Immature natural killer cell (primary cell): ENCODE data around the gene BCLAF1. TPM values are rescaled to one million over a fixed set of nuclear protein-coding genes. Genes with fewer than 3 reads are reported as not detected.
A peak's percentile ranks its signal among the peaks of the same experiment; 100 is the strongest.

Source experiments
- DNase-seq, 3 donors: peaks; one replicate each; pipeline ENCODE4 v3.0.0; 2022; ENCODE audit warnings: mixed read lengths in 1 of 3
- H3K27ac Mint-ChIP-seq, 6 donors: one replicate each; pipeline ENCODE4 v1.8.0; 2020; ENCODE audit warnings: mixed read lengths in 6 of 6, mild to moderate bottlenecking in 5 of 6, inconsistent platforms in 4 of 6, moderate library complexity in 3 of 6
- H3K27me3 Mint-ChIP-seq, 3 donors: one replicate each; pipeline ENCODE4 v1.8.0; 2020 to 2021; ENCODE audit warnings: low read depth in 3 of 3, mild to moderate bottlenecking in 3 of 3, mixed read lengths in 3 of 3, moderate library complexity in 3 of 3, inconsistent platforms in 1 of 3
- H3K36me3 Mint-ChIP-seq, 3 donors: one replicate each; pipeline ENCODE4 v1.8.0; 2020; ENCODE audit warnings: mixed read lengths in 3 of 3, inconsistent platforms in 2 of 3, mild to moderate bottlenecking in 2 of 3
- H3K4me1 Mint-ChIP-seq, 2 donors: one replicate each; pipeline ENCODE4 v1.8.0; 2020; ENCODE audit warnings: inconsistent platforms in 2 of 2, mild to moderate bottlenecking in 2 of 2, mixed read lengths in 2 of 2, moderate library complexity in 1 of 2
- H3K4me3 Mint-ChIP-seq, 5 donors: one replicate each; pipeline ENCODE4 v1.8.0; 2020; ENCODE audit warnings: mild to moderate bottlenecking in 5 of 5, mixed read lengths in 5 of 5, inconsistent platforms in 3 of 5, moderate library complexity in 3 of 5
- H3K9me3 Mint-ChIP-seq, 6 donors: one replicate each; pipeline ENCODE4 v1.8.0; 2020; ENCODE audit warnings: mild to moderate bottlenecking in 6 of 6, mixed read lengths in 6 of 6, inconsistent platforms in 4 of 6, moderate library complexity in 3 of 6
- polyA plus RNA-seq, 3 donors: library from polyadenylated mRNA; unstranded; fragments of 300-500 nt; fragmentation: Illumina TruSeq; gene quantifications; one replicate each; pipeline ENCODE4 v1.2.3, GENCODE V29; 2021

The BCLAF1 gene
- polyA plus RNA-seq, 3 donors from 2014 or later, result 69.9 to 113 (median 81.5) TPM

DNA sequence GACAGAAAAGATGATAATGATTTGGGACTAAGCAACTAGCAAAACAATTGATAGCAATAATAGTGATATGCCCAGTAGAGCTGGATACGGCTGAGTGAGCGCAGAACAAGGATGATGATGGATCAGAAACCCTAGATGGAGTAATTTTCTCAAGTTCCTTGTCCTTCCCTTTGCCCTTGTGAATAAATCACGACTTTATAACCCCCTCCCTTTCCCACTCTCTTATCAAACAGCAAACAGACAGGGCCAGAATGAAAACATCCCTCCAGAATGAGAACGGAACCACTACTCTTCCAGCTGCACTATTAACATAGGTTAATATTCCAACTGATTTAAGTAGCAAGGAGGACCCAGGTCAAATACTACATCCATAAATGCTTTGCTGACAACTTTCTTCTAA lies 38.3 kb downstream of the BCLAF1 start:
- H3K4me1 Mint-ChIP-seq, result peaks cover 26 to 37% of the 10 kb centered on the region in 2 donors

DNA sequence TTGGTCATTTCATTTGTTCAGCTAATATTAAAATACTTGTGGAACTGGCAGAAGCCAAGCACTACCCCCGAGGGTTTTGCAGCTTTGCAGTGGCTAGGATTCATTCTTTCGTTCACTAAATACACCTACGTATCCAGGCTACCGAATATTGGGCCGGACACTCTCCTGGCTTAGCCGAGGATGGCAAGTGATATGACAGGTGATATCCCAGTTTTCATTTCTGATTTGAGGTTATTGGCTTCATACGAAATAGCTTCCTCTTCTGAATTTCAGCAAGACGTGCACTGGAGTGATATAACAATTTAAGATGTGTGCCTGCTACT lies 39.0 kb downstream of the BCLAF1 start:
- Mint-ChIP-seq H3K36me3 (peaks cover 0 to 4% (median 0%) of the 10 kb centered on the region in 3 donors), H3K27me3 (peaks cover 5 to 14% (median 13%) of the 10 kb centered on the region in 3 donors), H3K9me3 (no peaks in the 10 kb centered on the region), H3K4me3 (peak overlapping the region; percentile 93 to 99 (median 96)), H3K4me1 (peaks cover 26 to 37% of the 10 kb centered on the region in 2 donors), H3K27ac (peak overlapping the region in 5 of 6 donors; percentile 53 to 88 (median 73))
- DNase-seq, result no peak

More for the DNA sequence above, 38.3 kb downstream of the BCLAF1 start:
- no peaks in the 10 kb centered on the region for H3K9me3 Mint-ChIP-seq
- DNase-seq, result no peak
- H3K4me3 Mint-ChIP-seq, result peak overlapping the region; percentile 93 to 99 (median 96)
- peak overlapping the region in 4 of 6 donors; percentile 31 to 73 (median 48) for H3K27ac Mint-ChIP-seq
- peaks cover 5 to 14% (median 13%) of the 10 kb centered on the region in 3 donors for H3K27me3 Mint-ChIP-seq
- H3K36me3 Mint-ChIP-seq, result peaks cover 0 to 4% (median 0%) of the 10 kb centered on the region in 3 donors

DNA sequence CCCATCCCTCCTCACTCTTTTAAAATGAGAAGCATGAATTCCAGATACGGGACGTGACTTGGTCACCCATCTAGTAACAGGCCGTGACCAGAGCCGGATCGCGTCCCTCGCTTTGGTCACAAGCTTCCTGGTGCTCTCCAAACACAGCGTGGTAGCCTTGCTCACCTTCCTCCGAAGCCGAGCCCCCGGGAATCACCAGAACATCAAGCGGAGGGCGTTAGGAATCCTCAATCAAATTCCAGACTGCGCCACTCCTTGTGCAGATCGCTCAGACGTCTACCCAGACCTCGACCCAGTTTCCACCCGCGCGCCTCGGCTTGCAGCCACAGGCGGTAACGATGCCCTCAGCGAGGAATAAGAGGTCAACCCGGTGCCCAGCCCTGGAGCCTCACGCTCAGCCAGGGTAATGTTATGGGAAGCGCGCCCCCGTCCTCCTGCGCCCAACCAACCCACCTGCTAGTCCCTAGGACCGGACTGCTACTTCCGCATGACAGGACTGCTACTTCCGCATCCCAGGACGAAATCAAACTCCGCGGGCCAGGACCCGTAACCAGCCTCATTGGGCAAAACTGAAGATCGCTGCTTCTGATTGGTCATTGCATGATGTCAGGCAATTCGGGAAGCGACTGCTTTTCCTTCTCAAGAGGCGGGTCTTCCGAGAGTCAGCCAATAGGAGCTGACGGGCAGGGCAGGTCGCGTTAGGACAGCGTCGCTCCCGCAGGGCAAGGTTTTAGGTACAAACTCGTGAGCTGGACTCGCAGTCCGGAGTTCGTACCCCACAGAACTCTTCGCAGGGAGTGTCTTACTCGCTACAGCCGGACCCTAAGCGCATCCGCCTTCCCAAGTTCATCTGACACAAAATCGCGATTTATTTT lies 39.6 kb downstream of the BCLAF1 start, which contains the start of gene MTFR2:
TSS of gene MTFR2 (minus strand) at position 501 of the 875 bp plus-strand sequence. CDS start 1,212 bp downstream, outside the sequence.
- H3K27ac Mint-ChIP-seq, result peak within 1 kb of the TSS; percentile 40 to 88 (median 78)
- peaks cover 0 to 4% (median 0%) of the 10 kb centered on the region in 3 donors for H3K36me3 Mint-ChIP-seq
- peaks cover 26 to 37% of the 10 kb centered on the region in 2 donors for H3K4me1 Mint-ChIP-seq
- peak within 1 kb of the TSS; percentile 93 to 99 (median 96) for H3K4me3 Mint-ChIP-seq
- peaks cover 5 to 14% (median 10%) of the 10 kb centered on the region in 3 donors for H3K27me3 Mint-ChIP-seq
- DNase-seq, result peak; percentile 96 to 97 (median 96)
- no peaks in the 10 kb centered on the region for H3K9me3 Mint-ChIP-seq

DNA sequence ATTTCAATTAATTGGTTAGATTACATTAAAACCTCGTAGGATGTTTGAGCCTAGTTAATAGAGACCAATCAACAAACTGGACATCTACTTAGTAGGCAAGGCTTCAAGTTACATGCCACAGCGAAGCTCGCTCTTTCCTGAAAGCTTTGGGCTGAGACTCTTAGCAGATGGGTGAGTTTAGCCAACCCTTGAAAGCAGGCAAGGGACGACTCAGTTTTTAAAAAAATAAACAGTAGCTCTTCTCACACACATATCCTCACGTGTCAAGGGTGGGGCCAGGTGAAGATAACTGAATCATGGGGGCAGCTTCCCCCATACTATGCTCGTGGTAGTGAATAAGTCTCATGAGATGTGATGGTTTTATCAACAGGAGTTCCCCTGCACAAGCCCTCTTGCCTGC lies 40.3 kb downstream of the BCLAF1 start:
- no peak for DNase-seq
- Mint-ChIP-seq H3K27ac (peak overlapping the region in 1 of 6 donors; percentile 73), H3K9me3 (no peaks in the 10 kb centered on the region), H3K4me1 (peaks cover 26 to 37% of the 10 kb centered on the region in 2 donors), H3K4me3 (peak overlapping the region; percentile 93 to 99 (median 96)), H3K36me3 (peaks cover 0 to 4% (median 0%) of the 10 kb centered on the region in 3 donors), H3K27me3 (peaks cover 5 to 14% (median 10%) of the 10 kb centered on the region in 3 donors)

DNA sequence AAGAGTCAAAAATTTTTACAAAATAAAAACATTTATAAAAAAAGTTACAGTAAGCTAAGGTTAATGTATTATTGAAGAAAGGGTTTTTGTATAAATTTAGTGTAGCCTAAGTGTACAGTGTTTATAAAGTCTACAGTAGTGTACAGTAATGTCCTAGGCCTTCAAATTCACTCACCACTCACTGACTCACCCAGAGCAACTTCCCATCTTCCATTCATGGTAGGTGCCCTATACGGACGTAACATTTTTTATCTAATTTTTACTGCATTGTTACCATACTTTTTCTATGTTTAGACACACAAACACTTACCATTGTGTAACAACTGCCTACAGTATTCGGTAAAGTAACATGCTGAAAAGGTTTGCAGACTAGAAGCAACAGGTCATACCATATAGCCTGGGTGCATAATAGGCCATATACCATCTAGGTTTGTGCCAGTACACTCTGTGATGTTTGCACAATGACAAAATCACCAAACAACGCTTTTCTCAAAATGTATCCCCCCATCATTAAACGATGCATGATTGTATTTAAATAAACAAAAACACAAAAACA lies 45.5 kb downstream of the BCLAF1 start:
- Mint-ChIP-seq H3K27me3 (no peaks in the 10 kb centered on the region), H3K4me3 (no peak overlapping the region), H3K9me3 (no peaks in the 10 kb centered on the region), H3K27ac (no peak overlapping the region), H3K4me1 (peaks cover 2 to 6% of the 10 kb centered on the region in 2 donors), H3K36me3 (peaks cover 0 to 10% (median 7%) of the 10 kb centered on the region in 3 donors)
- DNase-seq, result no peak

DNA sequence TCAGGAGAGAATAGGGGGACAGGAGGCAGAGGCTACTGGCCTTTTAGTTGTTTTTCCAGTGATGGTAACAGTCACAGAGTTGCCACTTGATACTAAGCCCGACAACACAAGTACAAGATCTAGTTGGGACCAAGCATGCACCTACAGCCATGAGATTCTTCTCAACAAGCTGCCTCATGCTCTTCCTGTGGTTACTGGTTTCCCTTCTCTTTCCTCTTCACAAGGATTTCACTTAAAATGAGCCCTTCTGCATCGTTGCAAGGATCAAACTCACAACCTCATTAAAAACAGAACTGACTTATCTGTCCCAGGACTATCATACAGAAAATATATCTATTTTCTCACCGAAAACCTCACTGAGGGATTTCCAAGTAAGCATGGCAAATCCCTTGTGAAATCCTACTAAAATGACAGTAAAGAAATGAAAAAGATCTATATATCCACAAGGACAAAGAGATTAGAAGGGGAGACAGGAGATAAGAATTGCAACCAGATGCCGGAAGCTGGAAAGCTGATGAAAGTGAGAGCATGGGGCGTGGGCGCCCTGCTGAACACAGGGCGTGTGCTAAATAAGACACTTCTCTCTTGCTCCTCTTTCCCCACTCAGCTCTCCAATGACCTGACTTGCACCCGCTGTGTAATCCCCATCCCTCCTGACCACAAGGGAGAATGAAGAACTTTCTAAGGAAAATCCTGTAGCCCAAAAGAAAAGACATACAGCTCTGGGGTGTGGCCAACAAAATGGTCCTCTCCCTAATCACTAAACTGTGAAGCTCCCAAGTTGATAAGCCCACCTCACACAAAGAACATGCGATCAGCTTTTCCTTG lies 53.0 kb downstream of the BCLAF1 start:
- peaks cover 0 to 11% (median 8%) of the 10 kb centered on the region in 3 donors for H3K36me3 Mint-ChIP-seq
- H3K4me1 Mint-ChIP-seq, result no peaks in the 10 kb centered on the region
- no peak overlapping the region for H3K27ac Mint-ChIP-seq
- no peak overlapping the region for H3K4me3 Mint-ChIP-seq
- no peaks in the 10 kb centered on the region for H3K9me3 Mint-ChIP-seq
- H3K27me3 Mint-ChIP-seq, result peaks cover 0 to 2% (median 1%) of the 10 kb centered on the region in 3 donors
- DNase-seq, result no peak

DNA sequence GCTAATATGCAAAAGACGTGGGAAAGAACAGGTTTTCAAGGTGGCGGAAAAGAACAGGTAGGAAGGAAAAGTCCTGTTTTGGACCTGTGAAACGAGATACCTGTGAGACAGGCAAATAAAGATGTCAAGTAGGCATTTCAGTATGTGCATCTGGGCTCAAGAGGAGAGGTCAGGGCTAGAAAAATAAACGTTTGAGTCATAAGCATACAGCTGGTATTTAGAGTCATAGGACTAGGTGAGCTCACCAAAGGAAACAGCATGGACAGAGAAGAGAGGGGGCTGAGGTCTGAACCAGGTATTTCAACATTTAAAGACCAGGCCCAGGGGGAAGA lies 54.4 kb downstream of the BCLAF1 start:
- H3K27me3 Mint-ChIP-seq, result peaks cover 0 to 2% (median 1%) of the 10 kb centered on the region in 3 donors
- H3K4me1 Mint-ChIP-seq, result no peaks in the 10 kb centered on the region
- no peak for DNase-seq
- peaks cover 0 to 11% (median 8%) of the 10 kb centered on the region in 3 donors for H3K36me3 Mint-ChIP-seq
- no peaks in the 10 kb centered on the region for H3K9me3 Mint-ChIP-seq
- H3K27ac Mint-ChIP-seq, result no peak overlapping the region
- no peak overlapping the region for H3K4me3 Mint-ChIP-seq

DNA sequence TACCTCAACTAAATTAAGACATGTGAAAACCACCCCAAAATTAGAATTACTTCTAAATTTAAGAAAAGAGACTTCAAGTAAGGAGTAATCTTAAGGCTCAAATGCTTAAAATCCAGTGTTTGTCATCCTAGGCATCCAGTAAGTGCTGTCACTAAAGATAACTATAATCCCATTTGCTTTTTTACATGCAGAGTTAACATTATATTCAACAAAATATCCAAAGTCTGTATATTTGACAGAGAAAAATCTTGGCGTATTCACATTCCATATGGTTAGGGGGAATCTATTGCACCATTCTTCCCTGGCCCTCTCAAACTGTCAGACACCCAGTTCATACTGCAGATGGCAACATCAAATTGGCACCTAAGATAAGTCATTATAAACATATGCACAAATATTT lies 56.9 kb downstream of the BCLAF1 start:
- H3K27ac Mint-ChIP-seq, result no peak overlapping the region

DNA sequence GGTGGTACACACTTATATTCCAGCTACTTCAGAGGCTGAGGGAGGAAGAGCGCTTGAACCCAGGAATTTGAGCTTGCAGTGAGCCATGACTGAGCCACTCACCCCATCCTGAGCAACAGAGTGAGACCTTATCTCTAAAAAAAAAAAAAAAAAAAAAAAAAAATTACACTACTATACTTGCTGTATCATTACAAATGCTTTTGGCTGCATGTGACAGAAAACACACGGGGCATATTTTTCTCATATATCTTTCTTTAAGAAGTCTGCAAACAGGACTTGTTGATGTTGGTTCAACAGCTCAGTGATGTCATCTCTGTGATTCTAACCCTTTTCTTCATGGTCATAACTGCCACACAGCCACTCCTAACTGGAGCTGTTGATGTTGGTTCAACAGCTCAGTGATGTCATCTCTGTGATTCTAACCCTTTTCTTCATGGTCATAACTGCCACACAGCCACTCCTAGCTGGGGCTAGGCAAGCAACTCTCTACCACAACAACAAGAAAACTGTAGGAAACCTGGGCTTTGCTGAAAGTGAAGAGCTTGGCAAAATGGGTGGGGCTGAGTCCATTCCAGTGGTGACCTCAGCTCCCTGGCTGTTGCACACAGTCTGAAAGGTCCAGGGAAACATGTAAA lies 59.3 kb downstream of the BCLAF1 start:
- Mint-ChIP-seq H3K27me3 (peaks cover 0 to 2% (median 0%) of the 10 kb centered on the region in 3 donors), H3K4me3 (no peak overlapping the region), H3K36me3 (no peaks in the 10 kb centered on the region), H3K9me3 (no peaks in the 10 kb centered on the region), H3K27ac (no peak overlapping the region), H3K4me1 (peaks cover 0 to 8% of the 10 kb centered on the region in 2 donors)
- DNase-seq, result no peak

More for the DNA sequence above, 56.9 kb downstream of the BCLAF1 start:
- H3K4me1 Mint-ChIP-seq, result no peaks in the 10 kb centered on the region
- DNase-seq, result no peak
- no peaks in the 10 kb centered on the region for H3K9me3 Mint-ChIP-seq
- H3K36me3 Mint-ChIP-seq, result peaks cover 0 to 8% (median 0%) of the 10 kb centered on the region in 3 donors
- H3K27me3 Mint-ChIP-seq, result peaks cover 0 to 2% (median 1%) of the 10 kb centered on the region in 3 donors
- no peak overlapping the region for H3K4me3 Mint-ChIP-seq

DNA sequence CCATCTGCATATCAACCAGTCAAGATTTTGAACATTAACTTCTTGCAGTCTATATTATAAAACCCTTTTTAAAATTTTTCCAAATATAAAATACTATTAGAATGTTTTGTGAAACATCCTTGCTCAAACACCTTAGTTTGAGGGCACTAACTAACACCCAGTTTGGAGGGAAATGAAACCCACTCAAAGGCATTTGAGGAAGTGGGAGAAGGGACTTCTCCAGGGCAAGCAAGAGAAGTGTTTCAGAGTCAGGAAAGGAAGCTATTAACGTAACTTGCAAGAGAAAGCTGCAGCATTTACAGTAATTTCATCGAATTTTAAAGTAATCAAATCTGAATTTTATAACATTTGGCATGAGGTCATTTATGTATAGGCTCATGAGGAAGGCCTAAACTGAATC lies 60.8 kb downstream of the BCLAF1 start:
- H3K9me3 Mint-ChIP-seq, result peaks cover 0 to 1% (median 0%) of the 10 kb centered on the region in 6 donors
- H3K4me1 Mint-ChIP-seq, result peaks cover 0 to 8% of the 10 kb centered on the region in 2 donors
- H3K4me3 Mint-ChIP-seq, result no peak overlapping the region
- no peaks in the 10 kb centered on the region for H3K36me3 Mint-ChIP-seq
- no peak for DNase-seq
- peaks cover 0 to 2% (median 0%) of the 10 kb centered on the region in 3 donors for H3K27me3 Mint-ChIP-seq
- H3K27ac Mint-ChIP-seq, result no peak overlapping the region

DNA sequence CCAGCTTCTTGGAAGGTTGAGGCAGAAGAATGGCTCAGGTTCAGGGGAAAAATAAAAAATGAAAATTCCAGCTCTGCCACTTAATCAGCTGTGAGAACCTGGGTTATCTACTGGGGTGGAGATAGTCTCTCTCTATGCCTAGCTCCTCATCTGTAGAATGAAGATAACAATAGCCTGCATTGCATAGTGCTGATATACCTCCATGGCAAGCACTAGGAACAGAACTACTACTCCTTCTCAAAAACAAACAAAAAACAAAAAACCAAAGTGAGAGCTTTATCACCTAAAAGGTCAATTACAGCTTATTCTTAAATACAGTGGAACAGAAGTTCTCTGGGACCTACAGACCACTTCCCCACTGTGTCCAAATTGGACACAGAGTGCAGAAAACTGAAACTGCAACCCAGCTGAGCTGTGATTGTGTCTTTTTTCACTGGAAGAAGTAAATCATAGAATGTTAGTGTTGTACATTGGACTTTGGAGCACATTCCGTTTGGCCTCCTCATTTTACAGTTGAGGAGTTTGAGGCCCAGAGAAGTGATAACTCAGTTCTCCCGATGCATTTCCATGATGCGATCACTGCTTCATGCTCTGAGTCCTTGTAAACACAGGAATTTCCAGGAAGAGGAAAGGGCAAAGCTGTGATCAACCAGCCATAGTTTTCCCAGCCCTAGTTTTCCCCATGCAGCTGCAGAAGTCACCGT lies 62.8 kb downstream of the BCLAF1 start:
- Mint-ChIP-seq H3K27me3 (peaks cover 0 to 2% (median 0%) of the 10 kb centered on the region in 3 donors), H3K9me3 (peaks cover 0 to 1% (median 0%) of the 10 kb centered on the region in 6 donors), H3K4me1 (peaks cover 0 to 8% of the 10 kb centered on the region in 2 donors), H3K27ac (peak overlapping the region in 3 of 6 donors; percentile 6 to 58 (median 22)), H3K36me3 (no peaks in the 10 kb centered on the region), H3K4me3 (peak overlapping the region; percentile 51 to 74 (median 71))
- DNase-seq, result no peak

DNA sequence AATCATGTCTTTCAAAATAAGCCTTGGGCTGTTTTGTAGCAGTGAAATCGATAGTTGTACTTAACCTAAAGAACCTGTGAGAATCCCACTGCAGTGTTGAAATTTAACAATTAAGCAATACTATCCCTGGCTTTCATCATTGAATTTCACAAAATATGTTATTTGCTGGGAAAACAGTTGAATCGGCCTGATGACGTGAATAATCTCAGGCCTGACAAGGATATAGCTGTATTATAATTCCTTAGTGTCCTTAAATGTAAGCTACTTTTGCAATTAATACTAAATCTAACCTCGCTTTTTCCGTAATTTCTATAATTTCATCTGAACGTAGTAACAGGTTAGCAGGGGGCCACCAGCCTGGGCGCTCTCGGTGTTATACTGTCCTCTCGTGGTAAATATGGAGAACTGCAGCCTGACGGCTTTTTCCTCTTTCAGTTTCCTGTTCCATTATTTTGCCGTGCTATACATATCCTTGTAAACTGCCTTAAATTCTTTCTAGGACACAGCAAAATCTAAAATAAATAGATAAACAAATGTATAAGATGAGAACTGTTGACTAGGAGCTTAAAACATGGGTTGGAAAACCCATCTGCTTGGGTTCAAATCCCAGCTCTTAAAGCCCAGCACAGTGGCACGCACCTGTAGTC lies 63.5 kb downstream of the BCLAF1 start:
- Mint-ChIP-seq H3K27ac (peak overlapping the region in 3 of 6 donors; percentile 6 to 58 (median 22)), H3K27me3 (peaks cover 0 to 2% (median 0%) of the 10 kb centered on the region in 3 donors), H3K4me1 (peaks cover 0 to 8% of the 10 kb centered on the region in 2 donors), H3K36me3 (no peaks in the 10 kb centered on the region), H3K4me3 (peak overlapping the region; percentile 51 to 74 (median 71)), H3K9me3 (peaks cover 0 to 1% (median 0%) of the 10 kb centered on the region in 6 donors)
- DNase-seq, result peak; percentile 49 to 63 (median 54)
